LNCAP (cell line): ENCODE results near the gene PERM1.

Experiments
- CTCF ChIP-seq: fragments of 450-650 bp; IDR thresholded peaks from 2 replicates; pipeline ENCODE4 v1.5.1; 2017; ENCODE audit warnings: mild to moderate bottlenecking

The PERM1 gene

GRCh38 chr1:929712-930632, 51.9 kb downstream of the PERM1 start:
- no peak for TF ChIP-seq CTCF

- no peak for TF ChIP-seq CTCF
Observed at GRCh38 chr1:928825-929661, 52.9 kb downstream of the PERM1 start.

- no peak for TF ChIP-seq CTCF
Observed at GRCh38 chr1:927748-928147, 54.1 kb downstream of the PERM1 start.

GRCh38 chr1:927234-927633, 54.7 kb downstream of the PERM1 start:
- TF ChIP-seq CTCF: no peak

DNA sequence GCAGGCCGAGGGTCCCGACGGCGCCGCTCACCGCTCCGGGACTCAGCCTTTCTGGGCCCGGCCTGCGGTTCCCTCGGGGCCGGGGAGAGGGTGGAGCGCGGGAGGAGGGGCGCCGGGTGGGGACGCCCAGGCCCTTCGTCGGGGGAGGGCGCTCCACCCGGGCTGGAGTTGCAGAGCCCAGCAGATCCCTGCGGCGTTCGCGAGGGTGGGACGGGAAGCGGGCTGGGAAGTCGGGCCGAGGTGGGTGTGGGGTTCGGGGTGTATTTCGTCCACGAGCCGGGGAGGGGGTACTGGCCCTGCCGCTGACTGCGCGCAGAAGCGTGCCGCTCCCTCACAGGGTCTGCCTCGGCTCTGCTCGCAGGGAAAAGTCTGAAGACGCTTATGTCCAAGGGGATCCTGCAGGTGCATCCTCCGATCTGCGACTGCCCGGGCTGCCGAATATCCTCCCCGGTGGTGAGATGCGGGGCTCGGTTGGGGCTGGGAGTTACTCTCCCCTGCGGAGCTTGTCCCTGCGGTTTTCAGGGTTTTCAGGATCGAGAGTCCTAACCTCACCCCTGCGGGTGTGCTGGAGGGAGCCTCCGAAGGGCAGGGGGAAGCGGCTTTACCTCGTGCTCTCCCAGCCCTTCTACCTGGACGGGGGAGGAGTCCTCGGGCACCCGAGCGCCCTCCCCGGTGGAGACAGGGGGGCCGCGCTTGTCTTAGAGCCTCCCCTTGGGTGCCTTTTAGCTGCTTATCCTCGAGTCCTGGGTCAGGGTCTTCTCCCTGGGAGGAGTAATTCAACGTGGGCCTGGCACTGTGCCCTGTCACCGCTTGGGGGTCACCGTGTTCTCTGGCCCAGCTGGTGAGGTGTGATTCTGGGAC, 56.1 kb downstream of the PERM1 start:
- TF ChIP-seq CTCF: no peak
